Measurements from ENCODE around the gene ZNF274. TPM values are rescaled to one million over a fixed set of nuclear protein-coding genes. Genes with fewer than 3 reads are reported as not detected.

Gene ZNF274
- total and polyA plus RNA-seq, 9 of the 15 experiments (the other 6 are each of a cell fraction or from before 2014, with no cell fraction given) = 5.2 to 37.0 (median 28.1) TPM

DNA sequence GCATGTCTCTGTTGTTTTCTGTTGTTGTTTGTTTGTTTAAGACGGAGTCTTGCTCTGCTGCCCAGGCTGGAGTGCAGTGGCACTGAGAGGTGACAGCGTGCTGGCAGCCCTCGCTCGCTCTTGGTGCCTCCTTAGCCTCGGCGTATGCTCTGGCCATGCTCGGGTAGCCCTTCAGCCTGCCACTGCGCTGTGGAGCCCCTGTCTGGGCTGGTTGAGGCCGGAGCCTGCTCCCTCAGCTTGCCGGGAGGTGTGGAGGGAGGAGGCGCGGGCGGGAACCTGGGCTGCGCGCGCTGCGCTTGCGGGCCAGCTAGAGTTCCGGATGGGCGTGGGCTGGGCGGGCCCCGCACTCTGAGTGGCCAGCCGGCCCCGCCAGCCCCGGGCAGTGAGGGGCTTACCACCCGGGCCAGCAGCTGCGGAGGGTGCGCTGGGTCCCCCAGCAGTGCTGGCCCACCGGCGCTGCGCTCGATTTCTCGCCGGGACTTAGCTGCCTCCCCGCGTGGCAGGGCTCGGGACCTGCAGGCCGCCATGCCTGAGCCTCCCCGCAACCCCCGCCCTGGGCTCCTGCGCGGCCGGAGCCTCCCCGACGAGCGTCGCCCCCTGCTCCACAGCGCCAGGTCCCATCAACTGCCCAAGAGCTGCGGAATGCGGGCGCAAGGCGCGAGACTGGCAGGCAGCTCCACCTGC, 25.7 kb upstream of the ZNF274 start:
- ChIA-PET CTCF (ENCODE audit: low intra/inter-chr PET ratio) (no interaction called here), POLR2A (interaction anchor here (0.6 kb wide), 1 partner anchor 862 kb away, joined by 4 read pairs; no protein-coding TSS in a partner anchor)
- in situ Hi-C loops (cut with MboI) (loop anchor here (10.0 kb wide), 1 partner anchor 132 kb away; no protein-coding TSS in a partner anchor), intact Hi-C loops (cut with micrococcal nuclease) (loop anchor here (10.0 kb wide), 1 partner anchor 1052 kb away; no protein-coding TSS in a partner anchor)
- ATAC-seq (no peak), DNase-seq (ENCODE audit: extremely low read depth in 1 of 4, low spot score in 3 of 4) (peak in 1 of 4 experiments; percentile 7), FAIRE-seq (no peak)
- no peaks in the 10 kb centered on the region for H3K36me3 ChIP-seq (ENCODE audit: control insufficient read depth, insufficient read depth, low read length)
- H3K79me2 ChIP-seq (ENCODE audit: control insufficient read depth, insufficient read depth, low read length) = no peaks in the 10 kb centered on the region
- H3K27ac ChIP-seq (ENCODE audit: extremely low read depth, low read depth, low read length) = no peak overlapping the region
- WGBS (ENCODE audit: insufficient coverage, low coverage, missing lambda C conversion rate) = 4% methylated on average over 25 of the region's 53 CpGs
- no peaks in the 10 kb centered on the region for H3K9me1 ChIP-seq (ENCODE audit: control insufficient read depth, insufficient read depth, low read length)
- no TSS peak for BruUV-seq (replicated peaks)
- no peak overlapping the region for H3K9ac ChIP-seq (ENCODE audit: insufficient read depth in 1 of 2, low read depth in 2 of 2, low read length in 2 of 2)
- no peaks in the 10 kb centered on the region for H4K20me1 ChIP-seq (replicated peaks; ENCODE audit: control insufficient read depth, insufficient read depth, low read length)
- no peak overlapping the region for H2AFZ ChIP-seq (ENCODE audit: low read depth, low read length)
- H3K4me2 ChIP-seq (ENCODE audit: insufficient read depth, low read length) = no peak overlapping the region
- no peaks in the 10 kb centered on the region for H3K27me3 ChIP-seq (ENCODE audit: control insufficient read depth in 2 of 2, insufficient read depth in 2 of 2, low read length in 2 of 2)
- H3K4me3 ChIP-seq = no peak overlapping the region
- peaks cover 4% of the 10 kb centered on the region; the same call in 1 of the 2 replicates for H3K9me3 ChIP-seq (replicated peaks; ENCODE audit: control insufficient read depth, insufficient read depth, low read depth, low read length)
- TF ChIP-seq E2F6 (IDR thresholded peaks at IDR 0.05; ENCODE audit: borderline replicate concordance in 1 of 2, extremely low read depth in 1 of 2, insufficient read depth in 1 of 2, insufficient read length in 1 of 2, low read depth in 1 of 2, low read length in 1 of 2, poor library complexity in 1 of 2, severe bottlenecking in 1 of 2) = peak in 1 of 2 experiments; percentile 60
- no peak for TF ChIP-seq MYBL2 (IDR thresholded peaks at IDR 0.05; ENCODE audit: low read depth)
- TF ChIP-seq MYBL2 (CRISPR knock-in tag; IDR thresholded peaks at IDR 0.05; ENCODE audit: borderline replicate concordance) = no peak
- no peak for TF ChIP-seq BACH1 (tag; IDR thresholded peaks at IDR 0.05)
- peak in 1 of 2 experiments; percentile 35; a peak in 1 of 4 replicates for TF ChIP-seq NRF1 (conservative IDR thresholded peaks at IDR 0.05 in 1 of 2, IDR thresholded peaks at IDR 0.05 in 1 of 2)
- peaks cover 0 to 16% of the 10 kb centered on the region in 2 experiments; a peak in 2 of 5 replicates for H3K4me1 ChIP-seq (replicated peaks in 1 of 2; ENCODE audit: control insufficient read depth in 2 of 2, insufficient read depth in 2 of 2, low read length in 2 of 2)
